Adrenal gland (tissue), 12 donors: ENCODE results near the gene TRIML2. TPM values are rescaled to one million over a fixed set of nuclear protein-coding genes. Genes with fewer than 3 reads are reported as not detected.
A peak's percentile ranks its signal among the peaks of the same experiment; 100 is the strongest.

Source experiments
- DNase-seq, 7 donors: peaks; one replicate each; pipeline ENCODE4 v3.0.0-alpha.2; 2019 to 2020
- H3K27ac ChIP-seq, 5 donors: fragments of 200-600 bp; sonication (generic) in 4 of 5; 1 replicate in 3 of 5; 2 replicates in 2 of 5; pipeline versions ENCODE4 v1.5.1 to v1.8.0; 2016 to 2020; ENCODE audit warnings: mild to moderate bottlenecking in 1 of 5
- H3K27me3 ChIP-seq: fragments of 200-600 bp; 2 replicates; pipeline ENCODE4 v1.8.0; 2021
- H3K36me3 ChIP-seq, 2 donors: fragments of 200-600 bp; replicated peaks in 1 of 2; 1 replicate in 1 of 2; 2 replicates in 1 of 2; pipeline versions ENCODE4 v1.5.1 to v1.8.0; 2018 to 2022
- H3K4me1 ChIP-seq, 2 donors: fragments of 200-600 bp; replicated peaks in 1 of 2; 1 replicate in 1 of 2; 2 replicates in 1 of 2; pipeline versions ENCODE4 v1.5.1 to v1.8.0; 2018 to 2021
- H3K4me3 ChIP-seq, 4 donors: fragments of 200-600 bp; sonication (generic) in 3 of 4; one replicate each; pipeline ENCODE4 v1.5.1; 2016 to 2018
- H3K9me3 ChIP-seq, 3 donors: fragments of 200-600 bp; sonication (generic) in 1 of 3; replicated peaks in 1 of 3; 1 replicate in 2 of 3; 2 replicates in 1 of 3; pipeline versions ENCODE4 v1.5.1 to v1.8.0; 2016 to 2021
- CTCF ChIP-seq, 6 experiments: fragments of 450-650 bp in 4 of 6; fragments of 200-600 bp in 2 of 6; sonication (generic) in 1 of 6; IDR thresholded peaks; 1 replicate in 5 of 6; 2 replicates in 1 of 6; pipeline versions ENCODE4 v1.5.1 to v1.8.0; 2016 to 2021; ENCODE audit warnings: antibody characterized with exemption in 6 of 6, mild to moderate bottlenecking in 2 of 6, moderate library complexity in 1 of 6
- POLR2A ChIP-seq, 2 donors: fragments of 450-650 bp; IDR thresholded peaks; one replicate each; pipeline ENCODE4 v1.6.1; 2017; ENCODE audit warnings: antibody characterized with exemption in 2 of 2, mild to moderate bottlenecking in 2 of 2, moderate library complexity in 1 of 2
- WGBS, 4 donors: extraction: QIAGEN DNeasy Blood & Tissue Kit in 2 of 4; methylation state at CpG; one replicate each; pipeline versions ENCODE4 v1.1.5 to v1.1.7; 2013 to 2017; 5-methylcytosine and 5-hydroxymethylcytosine counted together
- intact Hi-C, 2 donors: fragments of 100-400 bp; cut with DNase I; formaldehyde crosslinking; loops; one replicate each; pipeline versions ENCODE4 v1.14.1 to v1.15.0; 2022 to 2023
- polyA plus RNA-seq, 3 donors: library from polyadenylated mRNA; stranded (reverse); fragments of 200-250 nt in 2 of 3; fragments of 350-450 nt in 1 of 3; fragmentation: Illumina TruSeq in 1 of 3; extraction: RNeasy Lipid Tissue Mini Kit (QIAGEN cat#74804) in 1 of 3; gene quantifications; one replicate each; pipeline ENCODE4 v1.2.3, GENCODE V29; 2013 to 2014
- total RNA-seq, 9 donors: library from RNA; depleted of rRNA in 4 of 9; stranded (reverse); fragments of >200 nt in 4 of 9; fragments of 120-200 nt in 1 of 9; fragmentation: NEBNext Ultra II Directional in 1 of 9; extraction: Animal tissue kit (Norgen Biotek cat#: 25700) in 1 of 9; gene quantifications; one replicate each; pipeline versions ENCODE4 v1.1.0 to v1.2.4, GENCODE V29; 2013 to 2023
- donor health status: healthy with polysubstance abuse.
- donor health status: Bipolar disorder and iron deficiency.
- donor health status: DM: yes; HTN: yes; CAD: no.
- donor health status: DM: no; HTN: no; CAD: no.
- donor health status: DM: no; HTN: no; CAD: no.
- donor health status: DM: yes; HTN: yes; CAD: no.

The TRIML2 gene
- total and polyA plus RNA-seq, 12 donors: 0.11 to 0.51 (median 0.18) TPM; not detected in 6

DNA sequence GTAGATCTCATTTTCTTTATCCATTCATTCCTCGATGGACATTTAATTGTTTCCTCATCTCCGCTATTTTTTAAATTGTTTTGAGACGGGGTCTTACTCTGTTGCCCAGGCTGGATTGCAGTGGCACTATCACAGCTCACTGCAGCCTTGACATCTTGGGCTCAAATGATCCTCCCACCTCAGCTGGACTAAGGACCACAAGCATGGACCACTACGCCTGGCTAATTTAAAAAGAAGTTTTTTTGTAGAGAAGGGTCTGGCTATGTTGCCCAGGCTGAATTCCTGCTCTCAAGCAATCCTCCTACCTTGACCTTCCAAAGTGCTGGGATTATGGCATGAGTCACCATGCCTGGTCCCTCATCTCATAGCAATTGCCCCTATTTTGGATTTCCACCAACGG lies 22.8 kb upstream of the TRIML2 start:
- Histone ChIP-seq H3K4me1 (peaks cover under 1 to 2% of the 10 kb centered on the region in 2 donors), H3K27ac (no peak overlapping the region), H3K27me3 (no peaks in the 10 kb centered on the region), H3K36me3 (no peaks in the 10 kb centered on the region), H3K9me3 (no peaks in the 10 kb centered on the region), H3K4me3 (no peak overlapping the region)
- TF ChIP-seq CTCF (IDR thresholded peaks at IDR 0.05) (no peak), POLR2A (IDR thresholded peaks at IDR 0.05) (no peak)
- intact Hi-C loops: no loop called here
- 77 to 95% (median 90%) methylated on average over 5 of the region's 5 CpGs for WGBS, 4 donors
- DNase-seq: no peak

GRCh38 chr4:188130355-188130754 lies 21.0 kb upstream of the TRIML2 start:
- Histone ChIP-seq H3K4me3 (no peak overlapping the region), H3K9me3 (no peaks in the 10 kb centered on the region), H3K27me3 (no peaks in the 10 kb centered on the region), H3K36me3 (no peaks in the 10 kb centered on the region), H3K4me1 (peaks cover 3% of the 10 kb centered on the region in 2 donors), H3K27ac (no peak overlapping the region)
- TF ChIP-seq POLR2A (IDR thresholded peaks at IDR 0.05) (no peak), CTCF (IDR thresholded peaks at IDR 0.05) (no peak)
- WGBS, 4 donors: 81 to 90% (median 87%) methylated on average over 4 of the region's 4 CpGs
- no peak for DNase-seq
- intact Hi-C loops: no loop called here

GRCh38 chr4:188127214-188127874 lies 17.9 kb upstream of the TRIML2 start:
- no peaks in the 10 kb centered on the region for H3K9me3 ChIP-seq
- intact Hi-C loops: no loop called here
- H3K27me3 ChIP-seq: no peaks in the 10 kb centered on the region
- WGBS, 4 donors: 57 to 64% (median 61%) methylated on average over 5 of the region's 5 CpGs
- TF ChIP-seq CTCF (IDR thresholded peaks at IDR 0.05) (no peak), POLR2A (IDR thresholded peaks at IDR 0.05) (no peak)
- no peaks in the 10 kb centered on the region for H3K36me3 ChIP-seq
- H3K4me1 ChIP-seq: peaks cover 3% of the 10 kb centered on the region in 2 donors
- peak in 6 of 7 donors; percentile 34 to 76 (median 44) for DNase-seq
- peak overlapping the region in 3 of 5 donors; percentile 15 to 49 (median 30) for H3K27ac ChIP-seq
- no peak overlapping the region for H3K4me3 ChIP-seq

DNA sequence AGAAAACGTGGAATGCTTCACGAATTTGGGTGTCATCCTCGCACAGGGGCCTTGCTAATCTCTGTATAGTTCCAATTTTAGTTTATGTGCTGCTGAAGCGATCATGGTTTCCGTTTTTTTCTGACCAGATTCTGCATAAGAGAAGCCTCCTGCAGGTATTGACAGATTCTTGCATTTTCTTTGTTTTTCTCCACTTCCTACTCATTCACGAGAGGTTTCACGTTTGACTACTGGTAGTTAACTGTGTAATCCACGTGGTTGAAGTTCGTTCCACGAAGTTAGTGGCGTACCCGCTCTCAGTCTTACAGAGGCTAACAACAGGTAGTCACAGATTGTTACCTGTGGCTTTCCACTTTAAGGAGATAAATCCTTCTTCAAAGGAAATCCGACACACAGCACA lies 12.1 kb upstream of the TRIML2 start:
- Histone ChIP-seq H3K27ac (no peak overlapping the region), H3K4me1 (no peaks in the 10 kb centered on the region), H3K4me3 (no peak overlapping the region), H3K9me3 (no peaks in the 10 kb centered on the region), H3K36me3 (no peaks in the 10 kb centered on the region), H3K27me3 (no peaks in the 10 kb centered on the region)
- DNase-seq: no peak
- intact Hi-C loops: no loop called here
- 67 to 71% (median 69%) methylated on average over 13 of the region's 13 CpGs for WGBS, 4 donors
- no peak for TF ChIP-seq CTCF (IDR thresholded peaks at IDR 0.05)
- TF ChIP-seq POLR2A (IDR thresholded peaks at IDR 0.05): no peak
